ENCODE results near the gene DNAJC17. TPM values are rescaled to one million over a fixed set of nuclear protein-coding genes. Genes with fewer than 3 reads are reported as not detected.

Gene DNAJC17
- total RNA-seq, 1 experiment from 2014 or later: 39.3 TPM

DNA sequence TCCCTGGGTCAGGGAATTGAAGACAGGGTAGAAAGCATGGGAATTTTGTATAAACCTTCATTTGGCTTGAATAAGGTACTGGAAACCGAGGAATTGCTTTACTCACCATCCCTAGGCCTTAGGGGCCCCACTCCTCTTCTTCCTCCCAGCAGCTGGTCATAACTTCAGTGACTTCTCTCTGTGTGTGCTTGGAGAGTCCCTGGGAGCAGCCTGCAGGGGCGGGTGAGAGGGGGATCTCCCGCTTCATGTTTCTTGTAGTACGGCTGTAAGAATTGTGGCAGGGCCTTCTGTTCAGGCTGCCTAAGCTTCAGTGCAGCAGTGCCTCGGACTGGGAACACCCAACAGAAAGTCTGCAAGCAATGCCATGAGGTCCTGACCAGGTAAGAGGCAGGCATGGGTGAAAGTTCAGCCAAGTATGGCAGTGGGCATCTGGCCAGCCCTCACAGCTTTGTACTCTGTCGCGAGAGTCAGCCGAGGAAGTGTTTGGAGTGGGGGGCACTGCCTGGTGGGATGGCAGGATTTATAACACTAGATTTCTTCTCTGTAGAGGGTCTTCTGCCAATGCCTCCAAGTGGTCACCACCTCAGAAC, 1.7 kb upstream of the DNAJC17 start:
- DNase-seq (ENCODE audit: low read depth, low spot score): no peak
- H3K27ac ChIP-seq (ENCODE audit: low read length): peak overlapping the region; percentile 94; the same call in 1 of the 2 replicates
- in situ Hi-C loops (cut with HindIII; ENCODE audit: low pct_unique_long_range_greater_than_20kb, low sequenced_read_pairs) (no loop called here), intact Hi-C loops (cut with micrococcal nuclease; ENCODE audit: unreplicated experiment) (no loop called here)
- peaks cover 10% of the 10 kb centered on the region for H3K4me1 ChIP-seq (ENCODE audit: control insufficient read depth, insufficient read depth, low read length)
- POLR2A ChIA-PET: no interaction called here
- peak overlapping the region; percentile 86 to 90 for H3K4me3 ChIP-seq (ENCODE audit: low read depth in 2 of 2, low read length in 2 of 2)
- no peaks in the 10 kb centered on the region for H3K9me3 ChIP-seq (ENCODE audit: control insufficient read depth, insufficient read depth, low read depth, low read length)
- no peaks in the 10 kb centered on the region for H3K27me3 ChIP-seq (ENCODE audit: control insufficient read depth, insufficient read depth, low read length)
- no peak for ATAC-seq
- H3K36me3 ChIP-seq (ENCODE audit: control insufficient read depth, insufficient read depth, low read length): no peaks in the 10 kb centered on the region
- TF ChIP-seq, protein P1, sequence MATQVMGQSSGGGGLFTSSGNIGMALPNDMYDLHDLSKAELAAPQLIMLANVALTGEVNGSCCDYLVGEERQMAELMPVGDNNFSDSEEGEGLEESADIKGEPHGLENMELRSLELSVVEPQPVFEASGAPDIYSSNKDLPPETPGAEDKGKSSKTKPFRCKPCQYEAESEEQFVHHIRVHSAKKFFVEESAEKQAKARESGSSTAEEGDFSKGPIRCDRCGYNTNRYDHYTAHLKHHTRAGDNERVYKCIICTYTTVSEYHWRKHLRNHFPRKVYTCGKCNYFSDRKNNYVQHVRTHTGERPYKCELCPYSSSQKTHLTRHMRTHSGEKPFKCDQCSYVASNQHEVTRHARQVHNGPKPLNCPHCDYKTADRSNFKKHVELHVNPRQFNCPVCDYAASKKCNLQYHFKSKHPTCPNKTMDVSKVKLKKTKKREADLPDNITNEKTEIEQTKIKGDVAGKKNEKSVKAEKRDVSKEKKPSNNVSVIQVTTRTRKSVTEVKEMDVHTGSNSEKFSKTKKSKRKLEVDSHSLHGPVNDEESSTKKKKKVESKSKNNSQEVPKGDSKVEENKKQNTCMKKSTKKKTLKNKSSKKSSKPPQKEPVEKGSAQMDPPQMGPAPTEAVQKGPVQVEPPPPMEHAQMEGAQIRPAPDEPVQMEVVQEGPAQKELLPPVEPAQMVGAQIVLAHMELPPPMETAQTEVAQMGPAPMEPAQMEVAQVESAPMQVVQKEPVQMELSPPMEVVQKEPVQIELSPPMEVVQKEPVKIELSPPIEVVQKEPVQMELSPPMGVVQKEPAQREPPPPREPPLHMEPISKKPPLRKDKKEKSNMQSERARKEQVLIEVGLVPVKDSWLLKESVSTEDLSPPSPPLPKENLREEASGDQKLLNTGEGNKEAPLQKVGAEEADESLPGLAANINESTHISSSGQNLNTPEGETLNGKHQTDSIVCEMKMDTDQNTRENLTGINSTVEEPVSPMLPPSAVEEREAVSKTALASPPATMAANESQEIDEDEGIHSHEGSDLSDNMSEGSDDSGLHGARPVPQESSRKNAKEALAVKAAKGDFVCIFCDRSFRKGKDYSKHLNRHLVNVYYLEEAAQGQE (IDR thresholded peaks at IDR 0.05; ENCODE audit: insufficient read depth in 1 of 2, low read depth in 2 of 2, low read length in 1 of 2): no peak
- TF ChIP-seq TCF7L2 (IDR thresholded peaks at IDR 0.05; ENCODE audit: low read depth, low read length) (no peak), SIN3A (IDR thresholded peaks at IDR 0.05; ENCODE audit: borderline replicate concordance, insufficient read depth, low read depth, low read length) (no peak), POLR2AphosphoS5 (IDR thresholded peaks at IDR 0.05; ENCODE audit: low read depth, low read length) (no peak)
- TF ChIP-seq, protein P2, sequence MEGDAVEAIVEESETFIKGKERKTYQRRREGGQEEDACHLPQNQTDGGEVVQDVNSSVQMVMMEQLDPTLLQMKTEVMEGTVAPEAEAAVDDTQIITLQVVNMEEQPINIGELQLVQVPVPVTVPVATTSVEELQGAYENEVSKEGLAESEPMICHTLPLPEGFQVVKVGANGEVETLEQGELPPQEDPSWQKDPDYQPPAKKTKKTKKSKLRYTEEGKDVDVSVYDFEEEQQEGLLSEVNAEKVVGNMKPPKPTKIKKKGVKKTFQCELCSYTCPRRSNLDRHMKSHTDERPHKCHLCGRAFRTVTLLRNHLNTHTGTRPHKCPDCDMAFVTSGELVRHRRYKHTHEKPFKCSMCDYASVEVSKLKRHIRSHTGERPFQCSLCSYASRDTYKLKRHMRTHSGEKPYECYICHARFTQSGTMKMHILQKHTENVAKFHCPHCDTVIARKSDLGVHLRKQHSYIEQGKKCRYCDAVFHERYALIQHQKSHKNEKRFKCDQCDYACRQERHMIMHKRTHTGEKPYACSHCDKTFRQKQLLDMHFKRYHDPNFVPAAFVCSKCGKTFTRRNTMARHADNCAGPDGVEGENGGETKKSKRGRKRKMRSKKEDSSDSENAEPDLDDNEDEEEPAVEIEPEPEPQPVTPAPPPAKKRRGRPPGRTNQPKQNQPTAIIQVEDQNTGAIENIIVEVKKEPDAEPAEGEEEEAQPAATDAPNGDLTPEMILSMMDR (IDR thresholded peaks at IDR 0.05): no peak
- CTCF ChIA-PET: interaction anchor here (0.5 kb wide), 1 partner anchor 15 kb away, joined by 6 read pairs; no protein-coding TSS in a partner anchor
- no TSS peak for BruUV-seq (replicated peaks)

DNA sequence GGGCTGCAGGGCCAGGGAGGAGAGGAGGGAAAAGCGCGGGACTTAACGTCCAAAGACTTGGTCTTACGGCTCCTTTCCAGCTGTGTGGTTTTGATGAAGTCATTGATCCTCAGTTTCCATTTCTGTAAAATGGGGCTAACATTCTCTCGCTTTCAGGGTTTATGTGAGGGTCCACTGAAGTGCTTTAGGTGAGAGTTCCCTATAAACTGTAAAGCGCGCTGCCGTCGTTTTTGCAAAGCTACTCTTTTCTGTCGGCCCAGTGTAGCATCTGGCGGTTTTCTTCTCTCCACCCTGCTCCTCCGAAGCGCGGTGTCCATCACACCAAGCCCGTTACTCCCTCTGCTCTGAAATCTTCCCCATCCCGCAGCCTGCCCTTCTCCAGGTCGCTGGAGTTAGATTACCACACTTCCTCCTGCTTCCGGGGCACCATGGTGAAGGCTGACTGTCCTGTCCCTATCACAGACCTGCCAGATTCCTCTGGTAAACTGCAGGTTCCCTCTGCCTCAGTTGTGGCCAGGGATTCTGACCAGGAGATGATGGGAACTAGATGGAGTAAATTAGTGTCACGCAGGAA, 702 bp upstream of the DNAJC17 start:
- no peaks in the 10 kb centered on the region for H3K9me3 ChIP-seq (ENCODE audit: control insufficient read depth, insufficient read depth, low read depth, low read length)
- peak overlapping the region; percentile 94 for H3K27ac ChIP-seq (ENCODE audit: low read length)
- H3K27me3 ChIP-seq (ENCODE audit: control insufficient read depth, insufficient read depth, low read length): no peaks in the 10 kb centered on the region
- TSS peak; percentile 64 for BruUV-seq (replicated peaks)
- POLR2A ChIA-PET: interaction anchor here (0.6 kb wide), 2 partner anchors 114 to 150 kb away, joined by 3 to 4 read pairs; no protein-coding TSS in a partner anchor
- ATAC-seq (no peak), DNase-seq (ENCODE audit: low read depth, low spot score) (no peak)
- in situ Hi-C loops (cut with HindIII; ENCODE audit: low pct_unique_long_range_greater_than_20kb, low sequenced_read_pairs) (no loop called here), intact Hi-C loops (cut with micrococcal nuclease; ENCODE audit: unreplicated experiment) (no loop called here)
- CTCF ChIA-PET: no interaction called here
- H3K4me3 ChIP-seq (ENCODE audit: low read depth in 2 of 2, low read length in 2 of 2): peak overlapping the region; percentile 86 to 90
- H3K4me1 ChIP-seq (ENCODE audit: control insufficient read depth, insufficient read depth, low read length): peaks cover 10% of the 10 kb centered on the region
- TF ChIP-seq POLR2AphosphoS5 (IDR thresholded peaks at IDR 0.05; ENCODE audit: low read depth, low read length) (no peak), SIN3A (IDR thresholded peaks at IDR 0.05; ENCODE audit: borderline replicate concordance, insufficient read depth, low read depth, low read length) (no peak), TCF7L2 (IDR thresholded peaks at IDR 0.05; ENCODE audit: low read depth, low read length) (no peak)
- TF ChIP-seq, protein P1 (IDR thresholded peaks at IDR 0.05; ENCODE audit: insufficient read depth in 1 of 2, low read depth in 2 of 2, low read length in 1 of 2): no peak
- TF ChIP-seq, protein P2 (IDR thresholded peaks at IDR 0.05): no peak
- H3K36me3 ChIP-seq (ENCODE audit: control insufficient read depth, insufficient read depth, low read length): no peaks in the 10 kb centered on the region
